Measurements from ENCODE around the gene MYO7B.

Gene MYO7B

GRCh38 chr2:127608061-127609030 lies 72.9 kb downstream of the MYO7B start:
- 86% methylated on average over 25 of the region's 25 CpGs for WGBS
- H3K4me2 ChIP-seq (ENCODE audit: low read length, poor library complexity, severe bottlenecking) = no peak overlapping the region
- H4K8ac ChIP-seq (ENCODE audit: low read length) = no peak overlapping the region
- no peak overlapping the region for H2BK15ac ChIP-seq (ENCODE audit: low read depth, poor library complexity, severe bottlenecking)
- H2BK5ac ChIP-seq (ENCODE audit: low read depth, low read length, poor library complexity, severe bottlenecking) = no peak overlapping the region
- peaks cover 0 to 3% of the 10 kb centered on the region in 2 experiments for H3K36me3 ChIP-seq (ENCODE audit: control insufficient read depth in 1 of 2, insufficient read depth in 2 of 2, low read depth in 1 of 2, low read length in 2 of 2)
- H3K79me1 ChIP-seq (replicated peaks; ENCODE audit: low read length, poor library complexity, severe bottlenecking) = no peaks in the 10 kb centered on the region
- H3K4ac ChIP-seq (ENCODE audit: low read depth in 1 of 2, low read length in 2 of 2) = no peak overlapping the region
- H3K4me1 ChIP-seq (ENCODE audit: control insufficient read depth, insufficient read depth, low read depth, low read length) = peaks cover 1% of the 10 kb centered on the region
- H3K23ac ChIP-seq (ENCODE audit: low read length in 2 of 2) = peak overlapping the region in 1 of 2 experiments; percentile 42
- peaks cover 14 to 17% of the 10 kb centered on the region in 2 experiments for H3K27me3 ChIP-seq (ENCODE audit: control insufficient read depth in 1 of 2, insufficient read depth in 1 of 2, low read length in 2 of 2)
- no peak overlapping the region for H2BK120ac ChIP-seq (ENCODE audit: low read depth, low read length)
- no peak overlapping the region for H3K4me3 ChIP-seq (ENCODE audit: insufficient read depth in 1 of 2, low read depth in 1 of 2, low read length in 2 of 2)
- H3K14ac ChIP-seq (ENCODE audit: low read length in 2 of 2) = peak overlapping the region in 1 of 2 experiments; percentile 11
- H2AFZ ChIP-seq (ENCODE audit: low read depth, low read length) = no peak overlapping the region
- peak overlapping the region in 1 of 2 experiments; percentile 45 for H2BK12ac ChIP-seq (ENCODE audit: low read length in 2 of 2)
- H4K91ac ChIP-seq (ENCODE audit: low read length) = no peak overlapping the region
- no peak overlapping the region for H3K27ac ChIP-seq (ENCODE audit: low read length, poor library complexity, severe bottlenecking)
- H3K9ac ChIP-seq (ENCODE audit: low read length) = no peak overlapping the region
- no peak overlapping the region for H2AK5ac ChIP-seq (ENCODE audit: low read length, severe bottlenecking)
- no peak overlapping the region for H3K18ac ChIP-seq (ENCODE audit: low read depth in 1 of 2, low read length in 2 of 2)
- peaks cover 28% of the 10 kb centered on the region for H3K9me3 ChIP-seq (ENCODE audit: control insufficient read depth, low read length)
- DNase-seq = no peak

- Histone ChIP-seq H3K9ac (ENCODE audit: low read length) (no peak overlapping the region), H3K4ac (ENCODE audit: low read depth in 1 of 2, low read length in 2 of 2) (no peak overlapping the region), H2BK120ac (ENCODE audit: low read depth, low read length) (no peak overlapping the region), H3K4me2 (ENCODE audit: low read length, poor library complexity, severe bottlenecking) (no peak overlapping the region), H4K8ac (ENCODE audit: low read length) (no peak overlapping the region), H3K27me3 (ENCODE audit: control insufficient read depth in 1 of 2, insufficient read depth in 1 of 2, low read length in 2 of 2) (peaks cover 14 to 22% of the 10 kb centered on the region in 2 experiments), H3K27ac (ENCODE audit: low read length, poor library complexity, severe bottlenecking) (no peak overlapping the region), H3K4me3 (ENCODE audit: insufficient read depth in 1 of 2, low read depth in 1 of 2, low read length in 2 of 2) (no peak overlapping the region), H2BK15ac (ENCODE audit: low read depth, poor library complexity, severe bottlenecking) (no peak overlapping the region), H3K79me1 (replicated peaks; ENCODE audit: low read length, poor library complexity, severe bottlenecking) (no peaks in the 10 kb centered on the region), H3K9me3 (ENCODE audit: control insufficient read depth, low read length) (peaks cover 30% of the 10 kb centered on the region), H3K14ac (ENCODE audit: low read length in 2 of 2) (peak overlapping the region in 1 of 2 experiments; percentile 11), H2AK5ac (ENCODE audit: low read length, severe bottlenecking) (no peak overlapping the region), H4K91ac (ENCODE audit: low read length) (no peak overlapping the region), H2BK5ac (ENCODE audit: low read depth, low read length, poor library complexity, severe bottlenecking) (no peak overlapping the region), H3K4me1 (ENCODE audit: control insufficient read depth, insufficient read depth, low read depth, low read length) (peaks cover 1% of the 10 kb centered on the region), H2BK12ac (ENCODE audit: low read length in 2 of 2) (no peak overlapping the region), H3K18ac (ENCODE audit: low read depth in 1 of 2, low read length in 2 of 2) (no peak overlapping the region), H3K23ac (ENCODE audit: low read length in 2 of 2) (no peak overlapping the region), H3K36me3 (ENCODE audit: control insufficient read depth in 1 of 2, insufficient read depth in 2 of 2, low read depth in 1 of 2, low read length in 2 of 2) (peaks cover 0 to 3% of the 10 kb centered on the region in 2 experiments), H2AFZ (ENCODE audit: low read depth, low read length) (no peak overlapping the region)
- DNase-seq = no peak
- 93% methylated on average over 24 of the region's 24 CpGs for WGBS
These were observed 73.7 kb downstream of the MYO7B start for GRCh38 chr2:127609031-127609751.

- H3K4ac ChIP-seq (ENCODE audit: low read depth in 1 of 2, low read length in 2 of 2) = no peak overlapping the region
- H3K4me1 ChIP-seq (ENCODE audit: control insufficient read depth, insufficient read depth, low read depth, low read length) = peaks cover 1% of the 10 kb centered on the region
- 92% methylated on average over 8 of the region's 8 CpGs for WGBS
These were observed 74.3 kb downstream of the MYO7B start for GRCh38 chr2:127609818-127610217.

DNA sequence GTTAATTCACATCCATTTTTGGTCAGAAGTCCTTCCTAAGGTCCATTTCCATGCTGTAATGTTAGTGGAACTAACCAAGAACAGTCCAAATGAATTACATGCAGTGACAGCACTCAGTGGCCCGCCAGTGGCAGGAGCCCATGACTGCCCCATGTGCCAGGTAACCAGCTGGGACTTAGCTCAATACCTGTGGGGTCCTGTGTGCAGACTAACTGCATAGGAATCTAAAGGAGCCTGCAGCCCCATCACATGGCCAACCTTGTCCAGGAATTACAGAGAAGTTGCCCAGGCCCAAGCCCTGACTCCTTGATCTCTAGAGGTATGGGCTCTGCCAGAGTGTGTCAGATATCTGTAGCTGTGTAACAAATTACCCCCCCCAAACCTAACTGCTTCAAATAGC lies 75.1 kb downstream of the MYO7B start:
- no peak overlapping the region for H2AFZ ChIP-seq (ENCODE audit: low read depth, low read length)
- WGBS = 63% methylated on average over 1 of the region's 1 CpG

More at GRCh38 chr2:127609818-127610217, 74.3 kb downstream of the MYO7B start:
- Histone ChIP-seq H3K27me3 (ENCODE audit: control insufficient read depth in 1 of 2, insufficient read depth in 1 of 2, low read length in 2 of 2) (peaks cover 14 to 27% of the 10 kb centered on the region in 2 experiments), H2AFZ (ENCODE audit: low read depth, low read length) (no peak overlapping the region), H3K79me1 (replicated peaks; ENCODE audit: low read length, poor library complexity, severe bottlenecking) (no peaks in the 10 kb centered on the region), H3K14ac (ENCODE audit: low read length in 2 of 2) (peak overlapping the region in 1 of 2 experiments; percentile 68), H3K18ac (ENCODE audit: low read depth in 1 of 2, low read length in 2 of 2) (no peak overlapping the region), H2BK5ac (ENCODE audit: low read depth, low read length, poor library complexity, severe bottlenecking) (no peak overlapping the region), H3K36me3 (ENCODE audit: control insufficient read depth in 1 of 2, insufficient read depth in 2 of 2, low read depth in 1 of 2, low read length in 2 of 2) (peaks cover 0 to 3% of the 10 kb centered on the region in 2 experiments), H3K9me3 (ENCODE audit: control insufficient read depth, low read length) (peaks cover 26% of the 10 kb centered on the region), H3K4me2 (ENCODE audit: low read length, poor library complexity, severe bottlenecking) (no peak overlapping the region), H3K9ac (ENCODE audit: low read length) (no peak overlapping the region), H3K27ac (ENCODE audit: low read length, poor library complexity, severe bottlenecking) (no peak overlapping the region), H2BK12ac (ENCODE audit: low read length in 2 of 2) (no peak overlapping the region), H4K8ac (ENCODE audit: low read length) (no peak overlapping the region), H4K91ac (ENCODE audit: low read length) (no peak overlapping the region), H3K4me3 (ENCODE audit: insufficient read depth in 1 of 2, low read depth in 1 of 2, low read length in 2 of 2) (no peak overlapping the region), H2BK15ac (ENCODE audit: low read depth, poor library complexity, severe bottlenecking) (no peak overlapping the region), H2BK120ac (ENCODE audit: low read depth, low read length) (no peak overlapping the region), H2AK5ac (ENCODE audit: low read length, severe bottlenecking) (no peak overlapping the region), H3K23ac (ENCODE audit: low read length in 2 of 2) (no peak overlapping the region)
- DNase-seq = no peak

More for the DNA sequence above, 75.1 kb downstream of the MYO7B start:
- Histone ChIP-seq H3K4me2 (ENCODE audit: low read length, poor library complexity, severe bottlenecking) (no peak overlapping the region), H3K23ac (ENCODE audit: low read length in 2 of 2) (no peak overlapping the region), H3K27me3 (ENCODE audit: control insufficient read depth in 1 of 2, insufficient read depth in 1 of 2, low read length in 2 of 2) (peaks cover 14 to 29% of the 10 kb centered on the region in 2 experiments), H2BK120ac (ENCODE audit: low read depth, low read length) (no peak overlapping the region), H2BK15ac (ENCODE audit: low read depth, poor library complexity, severe bottlenecking) (no peak overlapping the region), H3K14ac (ENCODE audit: low read length in 2 of 2) (no peak overlapping the region), H3K4ac (ENCODE audit: low read depth in 1 of 2, low read length in 2 of 2) (no peak overlapping the region), H2AK5ac (ENCODE audit: low read length, severe bottlenecking) (no peak overlapping the region), H3K79me1 (replicated peaks; ENCODE audit: low read length, poor library complexity, severe bottlenecking) (no peaks in the 10 kb centered on the region), H4K8ac (ENCODE audit: low read length) (no peak overlapping the region), H3K18ac (ENCODE audit: low read depth in 1 of 2, low read length in 2 of 2) (no peak overlapping the region), H2BK5ac (ENCODE audit: low read depth, low read length, poor library complexity, severe bottlenecking) (no peak overlapping the region), H3K4me1 (ENCODE audit: control insufficient read depth, insufficient read depth, low read depth, low read length) (peaks cover 1% of the 10 kb centered on the region), H3K27ac (ENCODE audit: low read length, poor library complexity, severe bottlenecking) (no peak overlapping the region), H4K91ac (ENCODE audit: low read length) (no peak overlapping the region), H3K9me3 (ENCODE audit: control insufficient read depth, low read length) (peaks cover 25% of the 10 kb centered on the region), H2BK12ac (ENCODE audit: low read length in 2 of 2) (no peak overlapping the region), H3K36me3 (ENCODE audit: control insufficient read depth in 1 of 2, insufficient read depth in 2 of 2, low read depth in 1 of 2, low read length in 2 of 2) (peaks cover 0 to 3% of the 10 kb centered on the region in 2 experiments), H3K4me3 (ENCODE audit: insufficient read depth in 1 of 2, low read depth in 1 of 2, low read length in 2 of 2) (no peak overlapping the region), H3K9ac (ENCODE audit: low read length) (no peak overlapping the region)
- DNase-seq = no peak

Data from mesenchymal stem cell (in vitro differentiated cells and primary cell).